ENCODE measurements around the gene APMAP. TPM values are rescaled to one million over a fixed set of nuclear protein-coding genes. Genes with fewer than 3 reads are reported as not detected.
A peak's percentile ranks its signal among the peaks of the same experiment; 100 is the strongest.

APMAP gene
- total RNA-seq, 1 donor from 2014 or later, result 29.7 TPM

GRCh38 chr20:25038591-25039015 lies 46.1 kb upstream of the APMAP start:
- no peaks in the 10 kb centered on the region for H3K9me3 ChIP-seq
- no peaks in the 10 kb centered on the region for H3K27me3 ChIP-seq
- DNase-seq (ENCODE audit: extremely low spot score in 2 of 2), result no peak
- H3K36me3 ChIP-seq, result no peaks in the 10 kb centered on the region
- H3K4me1 ChIP-seq, result peaks cover 83% of the 10 kb centered on the region
- H3K27ac ChIP-seq, result peak overlapping the region; percentile 76
- H3K4me3 ChIP-seq, result no peak overlapping the region
- intact Hi-C loops (cut with DNase I), result no loop called here
- no peak for TF ChIP-seq CTCF (IDR thresholded peaks at IDR 0.05)
- TF ChIP-seq POLR2A (IDR thresholded peaks at IDR 0.05), result no peak
- TF ChIP-seq POLR2AphosphoS5 (IDR thresholded peaks at IDR 0.05; ENCODE audit: insufficient read depth in 1 of 2, low read depth in 1 of 2), result no peak

- Histone ChIP-seq H3K27me3 (no peaks in the 10 kb centered on the region), H3K27ac (peak overlapping the region; percentile 76), H3K4me1 (peaks cover 83% of the 10 kb centered on the region), H3K9me3 (no peaks in the 10 kb centered on the region), H3K36me3 (no peaks in the 10 kb centered on the region), H3K4me3 (no peak overlapping the region)
- TF ChIP-seq POLR2A (IDR thresholded peaks at IDR 0.05) (no peak), POLR2AphosphoS5 (IDR thresholded peaks at IDR 0.05; ENCODE audit: insufficient read depth in 1 of 2, low read depth in 1 of 2) (no peak), CTCF (IDR thresholded peaks at IDR 0.05) (no peak)
- intact Hi-C loops (cut with DNase I), result no loop called here
- DNase-seq (ENCODE audit: extremely low spot score in 2 of 2), result no peak
Measured at GRCh38 chr20:25038103-25038410, 45.5 kb upstream of the APMAP start.

GRCh38 chr20:25037288-25038102 lies 44.9 kb upstream of the APMAP start:
- no peaks in the 10 kb centered on the region for H3K27me3 ChIP-seq
- no peaks in the 10 kb centered on the region for H3K36me3 ChIP-seq
- H3K27ac ChIP-seq, result peak overlapping the region; percentile 6
- intact Hi-C loops (cut with DNase I), result no loop called here
- TF ChIP-seq POLR2AphosphoS5 (IDR thresholded peaks at IDR 0.05; ENCODE audit: insufficient read depth in 1 of 2, low read depth in 1 of 2) (no peak), CTCF (IDR thresholded peaks at IDR 0.05) (no peak), POLR2A (IDR thresholded peaks at IDR 0.05) (no peak)
- no peak overlapping the region for H3K4me3 ChIP-seq
- peaks cover 83% of the 10 kb centered on the region for H3K4me1 ChIP-seq
- H3K9me3 ChIP-seq, result no peaks in the 10 kb centered on the region
- DNase-seq (ENCODE audit: extremely low spot score in 2 of 2), result no peak

GRCh38 chr20:25036331-25036936 lies 43.9 kb upstream of the APMAP start:
- DNase-seq (ENCODE audit: extremely low spot score in 2 of 2), result no peak
- Histone ChIP-seq H3K4me3 (no peak overlapping the region), H3K4me1 (peaks cover 81% of the 10 kb centered on the region), H3K27me3 (no peaks in the 10 kb centered on the region), H3K36me3 (no peaks in the 10 kb centered on the region), H3K27ac (no peak overlapping the region), H3K9me3 (no peaks in the 10 kb centered on the region)
- intact Hi-C loops (cut with DNase I), result no loop called here
- TF ChIP-seq POLR2AphosphoS5 (IDR thresholded peaks at IDR 0.05; ENCODE audit: insufficient read depth in 1 of 2, low read depth in 1 of 2), result no peak
- no peak for TF ChIP-seq CTCF (IDR thresholded peaks at IDR 0.05)
- no peak for TF ChIP-seq POLR2A (IDR thresholded peaks at IDR 0.05)

GRCh38 chr20:25035921-25036320 lies 43.4 kb upstream of the APMAP start:
- no peak for TF ChIP-seq POLR2A (IDR thresholded peaks at IDR 0.05)
- TF ChIP-seq CTCF (IDR thresholded peaks at IDR 0.05), result no peak
- no peak for TF ChIP-seq POLR2AphosphoS5 (IDR thresholded peaks at IDR 0.05; ENCODE audit: insufficient read depth in 1 of 2, low read depth in 1 of 2)
- no peaks in the 10 kb centered on the region for H3K36me3 ChIP-seq
- peaks cover 76% of the 10 kb centered on the region for H3K4me1 ChIP-seq
- H3K27ac ChIP-seq, result peak overlapping the region; percentile 14
- no peak for DNase-seq (ENCODE audit: extremely low spot score in 2 of 2)
- intact Hi-C loops (cut with DNase I), result no loop called here
- no peak overlapping the region for H3K4me3 ChIP-seq
- no peaks in the 10 kb centered on the region for H3K9me3 ChIP-seq
- H3K27me3 ChIP-seq, result no peaks in the 10 kb centered on the region
